NCI-H2029 (cell line): Measurements from ENCODE around the gene VEPH1.

Source experiments
- DNase-seq: peaks from one replicate; lab custom pipeline; 2025; lab: John Stamatoyannopoulos, UW

Gene VEPH1

DNA sequence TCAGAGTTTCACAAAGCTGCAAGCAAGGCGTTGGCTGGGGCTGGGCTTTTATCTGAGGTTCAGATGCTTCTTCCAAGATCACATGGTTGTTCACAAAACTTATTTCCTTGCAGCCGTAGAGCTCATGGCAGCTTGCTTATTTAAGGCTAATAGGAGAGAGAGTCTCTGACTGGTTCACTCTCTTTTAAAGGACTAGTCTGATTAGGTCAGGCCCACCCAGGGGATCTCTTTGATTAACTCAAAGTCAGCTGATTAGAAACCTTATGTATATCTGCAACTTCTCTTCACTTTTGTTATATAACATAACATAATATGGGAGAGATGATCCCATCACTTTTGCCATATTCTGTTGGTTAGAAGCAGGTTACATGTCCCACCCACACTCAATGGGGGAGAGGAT, 243.4 kb downstream of the VEPH1 start:
- DNase-seq, result no peak

GRCh38 chr3:157257101-157257500, 246.1 kb downstream of the VEPH1 start:
- no peak for DNase-seq

DNA sequence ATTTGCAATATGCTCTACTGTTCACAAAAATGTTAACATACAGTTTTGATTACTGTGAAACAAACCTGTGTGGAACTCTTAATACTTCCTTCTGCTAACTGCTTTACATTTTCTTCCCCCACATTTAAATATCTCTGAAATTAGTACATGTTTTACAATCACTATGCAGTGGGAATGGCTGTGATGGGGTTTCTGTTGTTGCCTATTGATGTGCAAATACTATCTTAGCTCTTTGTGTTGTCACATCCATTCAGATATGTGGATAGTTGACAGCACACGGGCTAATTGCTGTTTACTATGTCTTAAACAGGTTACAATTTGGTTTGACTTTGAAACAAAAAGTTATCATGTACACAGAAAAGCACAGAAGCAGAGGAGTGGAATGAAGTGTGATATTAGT, 247.4 kb downstream of the VEPH1 start:
- no peak for DNase-seq

- no peak for DNase-seq
These were observed 251.5 kb downstream of the VEPH1 start for GRCh38 chr3:157251685-157252084.

- DNase-seq, result no peak
These were observed 253.6 kb downstream of the VEPH1 start for GRCh38 chr3:157249606-157250005.

DNA sequence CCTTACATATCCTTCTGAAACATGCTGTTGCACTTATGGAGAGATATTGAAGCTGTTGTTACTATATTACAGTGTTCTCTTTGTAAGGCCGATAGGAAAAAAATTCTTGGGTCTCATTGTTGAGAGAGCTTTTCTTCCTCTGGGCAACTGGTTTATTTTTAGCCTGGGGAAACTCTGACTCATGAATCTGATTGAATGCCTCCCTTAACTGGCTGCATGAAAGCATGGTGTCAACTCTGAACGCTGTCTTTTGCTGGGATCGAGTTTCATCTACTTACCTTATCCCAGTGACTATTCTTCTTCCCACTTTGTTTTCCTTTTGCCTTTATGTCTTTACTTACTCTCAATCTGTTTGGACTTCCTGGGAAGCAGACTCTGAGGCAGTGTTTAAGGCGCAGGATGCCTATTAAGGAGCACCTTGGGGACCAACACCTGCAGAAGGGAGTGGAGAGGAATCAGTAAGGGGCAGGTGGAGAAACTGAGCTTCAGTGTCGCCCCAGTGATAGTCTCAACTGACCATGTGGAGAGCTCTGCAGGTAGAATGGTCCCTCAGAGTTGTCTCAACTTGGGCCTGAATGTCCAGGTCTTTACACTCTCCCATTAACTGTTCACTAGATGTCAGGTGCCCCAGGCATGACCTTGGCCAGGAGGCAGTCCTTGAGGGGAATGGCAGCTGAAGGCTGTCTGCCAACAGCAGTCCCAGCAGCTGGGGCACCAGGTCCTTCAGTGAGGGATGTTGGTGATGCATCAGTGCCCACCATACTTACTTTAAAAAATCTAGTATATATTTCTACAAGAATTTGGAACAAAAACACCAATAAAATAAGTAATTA, 254.4 kb downstream of the VEPH1 start:
- DNase-seq, result no peak

- no peak for DNase-seq
These were observed 255.8 kb downstream of the VEPH1 start for GRCh38 chr3:157247391-157247790.

GRCh38 chr3:157242836-157243235, 260.4 kb downstream of the VEPH1 start:
- DNase-seq, result no peak

DNA sequence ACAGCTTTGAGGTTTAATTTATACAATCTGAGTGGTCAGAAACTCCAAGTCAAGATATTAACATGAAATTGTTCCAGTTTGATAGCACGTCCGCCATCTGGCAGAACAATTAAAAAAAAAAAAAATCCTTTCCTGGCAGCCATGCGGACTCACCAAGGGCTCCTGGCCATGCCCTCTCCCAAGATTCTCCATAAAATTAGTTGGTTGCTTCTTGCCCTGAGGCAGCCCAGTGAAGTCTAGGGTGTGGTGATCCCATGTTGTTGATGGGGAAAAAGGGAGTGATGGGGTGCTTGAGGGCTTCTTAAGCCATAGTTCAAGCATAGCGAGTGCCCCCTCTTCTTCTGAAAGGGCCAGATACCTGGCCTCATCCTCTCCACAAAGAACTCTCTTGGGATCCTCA, 261.6 kb downstream of the VEPH1 start:
- no peak for DNase-seq

GRCh38 chr3:157240408-157240807, 262.8 kb downstream of the VEPH1 start:
- no peak for DNase-seq

GRCh38 chr3:157239082-157239704, 264.0 kb downstream of the VEPH1 start:
- peak; percentile 10 for DNase-seq

DNA sequence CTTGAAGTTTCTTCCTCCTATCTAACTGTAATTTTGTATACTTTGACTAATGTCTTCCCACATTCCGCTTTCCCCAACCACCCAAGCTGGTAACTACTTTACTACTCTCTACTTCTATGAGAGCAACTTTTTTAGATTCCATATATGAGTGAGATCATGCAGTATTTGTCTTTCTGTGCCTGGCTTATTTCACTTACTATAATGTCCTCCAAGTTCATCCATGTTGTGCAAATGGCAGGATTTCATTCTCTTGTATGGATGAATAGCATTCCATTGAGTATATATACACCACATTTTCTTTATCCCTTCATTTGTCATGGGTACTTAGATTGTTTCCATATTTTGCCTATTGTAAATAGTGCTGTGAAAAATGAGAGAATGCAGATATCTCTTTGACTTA, 264.8 kb downstream of the VEPH1 start:
- DNase-seq, result no peak

DNA sequence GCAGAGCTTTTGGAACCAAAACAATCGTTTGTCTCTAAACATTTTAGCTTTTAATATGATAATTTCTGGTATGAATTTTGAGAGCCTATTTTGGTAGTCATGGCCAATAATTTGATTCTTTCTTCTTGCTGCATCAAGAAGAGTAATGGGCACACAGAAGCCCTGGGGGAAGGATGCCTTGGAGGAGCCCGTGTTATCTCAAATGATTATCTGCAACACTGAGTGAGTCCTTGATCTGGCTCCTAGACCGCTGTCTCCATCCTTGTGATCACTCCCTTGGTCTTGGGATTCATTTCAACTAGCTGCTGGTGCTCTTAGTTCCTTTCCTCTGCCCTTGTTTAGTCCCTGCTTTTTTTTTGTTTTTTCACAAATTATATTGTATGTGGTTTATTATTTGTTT, 265.3 kb downstream of the VEPH1 start:
- no peak for DNase-seq

DNA sequence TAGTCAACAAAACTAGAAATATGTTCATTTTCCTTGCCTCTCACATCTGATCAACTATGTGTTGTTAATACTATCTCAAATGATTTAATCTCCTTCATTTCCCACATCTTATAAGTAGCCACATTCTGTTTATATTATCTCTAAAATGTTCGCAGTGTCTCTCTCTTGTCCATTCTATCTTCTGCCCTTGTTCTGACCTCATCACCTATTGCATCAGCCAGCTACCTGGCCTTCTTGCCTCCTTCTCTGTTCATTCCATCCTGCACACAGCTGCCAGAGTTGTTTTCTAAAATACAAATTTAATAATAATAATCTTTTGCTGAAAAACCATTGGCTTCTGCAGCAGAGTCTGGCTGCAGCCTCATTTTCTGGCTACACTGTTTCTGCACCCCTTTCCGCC, 267.9 kb downstream of the VEPH1 start:
- no peak for DNase-seq

GRCh38 chr3:157233923-157234322, 269.3 kb downstream of the VEPH1 start:
- no peak for DNase-seq

GRCh38 chr3:157232141-157232540, 271.1 kb downstream of the VEPH1 start:
- no peak for DNase-seq

- no peak for DNase-seq
These were observed 272.1 kb downstream of the VEPH1 start for GRCh38 chr3:157231071-157231470.

- no peak for DNase-seq
These were observed 276.9 kb downstream of the VEPH1 start for GRCh38 chr3:157226173-157226847.

- DNase-seq, result no peak
These were observed 278.2 kb downstream of the VEPH1 start for GRCh38 chr3:157225001-157225400.

DNA sequence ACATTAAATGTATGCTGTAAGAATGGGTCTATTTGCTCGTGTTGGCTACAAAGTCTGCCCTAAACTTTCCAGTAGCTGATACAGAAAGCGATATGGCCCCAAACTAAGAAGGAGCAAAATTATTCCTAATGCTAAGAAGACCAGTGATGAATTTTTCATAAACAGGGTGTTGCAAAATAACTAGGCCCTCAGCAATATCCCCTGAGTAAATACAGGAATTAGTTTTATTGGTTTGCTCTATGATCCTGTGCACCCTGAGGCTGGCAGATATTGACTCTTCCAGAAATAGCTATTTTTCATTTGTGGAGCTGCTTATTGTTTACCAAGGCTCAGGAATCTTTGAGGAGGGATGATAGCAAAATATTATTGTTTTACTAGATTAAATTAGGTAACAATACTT, 282.3 kb downstream of the VEPH1 start:
- no peak for DNase-seq

- no peak for DNase-seq
These were observed 283.0 kb downstream of the VEPH1 start for GRCh38 chr3:157220211-157220610.

GRCh38 chr3:157219215-157219614, 284.0 kb downstream of the VEPH1 start:
- DNase-seq, result no peak
